ENCODE measurements around the gene TRAPPC3.

Gene TRAPPC3

GRCh38 chr1:36174713-36175112 is 25.4 kb upstream of the TRAPPC3 start:
- no peak for DNase-seq (ENCODE audit: low spot score)
- in situ Hi-C loops (cut with MboI; ENCODE audit: low pct_unique_long_range_greater_than_20kb, low sequenced_read_pairs, unreplicated experiment), result no loop called here
- TF ChIP-seq CTCF (IDR thresholded peaks at IDR 0.05; ENCODE audit: extremely low read depth, insufficient read depth, missing control alignments), result no peak

GRCh38 chr1:36172983-36173382 is 23.7 kb upstream of the TRAPPC3 start:
- TF ChIP-seq CTCF (IDR thresholded peaks at IDR 0.05; ENCODE audit: extremely low read depth, insufficient read depth, missing control alignments), result no peak
- in situ Hi-C loops (cut with MboI; ENCODE audit: low pct_unique_long_range_greater_than_20kb, low sequenced_read_pairs, unreplicated experiment), result no loop called here
- no peak for DNase-seq (ENCODE audit: low spot score)

- in situ Hi-C loops (cut with MboI; ENCODE audit: low pct_unique_long_range_greater_than_20kb, low sequenced_read_pairs, unreplicated experiment), result no loop called here
- TF ChIP-seq CTCF (IDR thresholded peaks at IDR 0.05; ENCODE audit: extremely low read depth, insufficient read depth, missing control alignments), result no peak
- DNase-seq (ENCODE audit: low spot score), result no peak
These were observed 22.9 kb upstream of the TRAPPC3 start for GRCh38 chr1:36172017-36172747.

- no peak for TF ChIP-seq CTCF (IDR thresholded peaks at IDR 0.05; ENCODE audit: extremely low read depth, insufficient read depth, missing control alignments)
- in situ Hi-C loops (cut with MboI; ENCODE audit: low pct_unique_long_range_greater_than_20kb, low sequenced_read_pairs, unreplicated experiment), result no loop called here
- DNase-seq (ENCODE audit: low spot score), result no peak
These were observed 21.5 kb upstream of the TRAPPC3 start for GRCh38 chr1:36170643-36171412.

GRCh38 chr1:36168514-36168913 is 19.2 kb upstream of the TRAPPC3 start:
- no peak for DNase-seq (ENCODE audit: low spot score)
- TF ChIP-seq CTCF (IDR thresholded peaks at IDR 0.05; ENCODE audit: extremely low read depth, insufficient read depth, missing control alignments), result no peak
- in situ Hi-C loops (cut with MboI; ENCODE audit: low pct_unique_long_range_greater_than_20kb, low sequenced_read_pairs, unreplicated experiment), result no loop called here

- in situ Hi-C loops (cut with MboI; ENCODE audit: low pct_unique_long_range_greater_than_20kb, low sequenced_read_pairs, unreplicated experiment), result no loop called here
- TF ChIP-seq CTCF (IDR thresholded peaks at IDR 0.05; ENCODE audit: extremely low read depth, insufficient read depth, missing control alignments), result no peak
These were observed 17.9 kb upstream of the TRAPPC3 start for GRCh38 chr1:36166938-36167905.

More at GRCh38 chr1:36166938-36167905, 17.9 kb upstream of the TRAPPC3 start:
- no peak for DNase-seq (ENCODE audit: low spot score)
